HG03159 (cell line): ENCODE results near the gene IL15RA.
"Not testable (repeated sequence)": the region's sequence is repeated elsewhere in the genome, so short reads cannot be mapped to it uniquely, and the experiment has no call there.

Source experiments
- ATAC-seq: cut with Tn5 transposase; IDR thresholded peaks from one replicate; pipeline ENCODE4 v1.9.1; 2021; ENCODE audit warnings: mild to moderate bottlenecking, moderate library complexity; ENCODE audit not compliant: unreplicated experiment

IL15RA gene

GRCh38 chr10:5971315-5971832, 6.0 kb downstream of the IL15RA start:
- ATAC-seq: no peak

- no peak for ATAC-seq
These were observed 6.8 kb downstream of the IL15RA start for GRCh38 chr10:5970527-5970926.

GRCh38 chr10:5970066-5970465, 7.3 kb downstream of the IL15RA start:
- ATAC-seq: no peak

GRCh38 chr10:5968681-5969453, 8.5 kb downstream of the IL15RA start:
- ATAC-seq: no peak

- ATAC-seq: no peak
These were observed 9.2 kb downstream of the IL15RA start for GRCh38 chr10:5968037-5968680.

GRCh38 chr10:5965266-5965665, 12.1 kb downstream of the IL15RA start:
- ATAC-seq: no peak

- ATAC-seq: no peak
These were observed 12.6 kb downstream of the IL15RA start for GRCh38 chr10:5964736-5965135.

GRCh38 chr10:5963591-5963990, 13.8 kb downstream of the IL15RA start:
- ATAC-seq: no peak

- ATAC-seq: no peak
These were observed 14.3 kb downstream of the IL15RA start for GRCh38 chr10:5963071-5963470.

GRCh38 chr10:5962358-5962940, 14.9 kb downstream of the IL15RA start:
- not testable (repeated sequence) for ATAC-seq

- no peak for ATAC-seq
These were observed 15.8 kb downstream of the IL15RA start for GRCh38 chr10:5961405-5962100.

- ATAC-seq: not testable (repeated sequence)
These were observed 16.4 kb downstream of the IL15RA start for GRCh38 chr10:5960973-5961275.

GRCh38 chr10:5960070-5960972, 17.0 kb downstream of the IL15RA start:
- ATAC-seq: no peak

GRCh38 chr10:5959581-5960069, 17.7 kb downstream of the IL15RA start:
- no peak for ATAC-seq

GRCh38 chr10:5959142-5959541, 18.2 kb downstream of the IL15RA start:
- no peak for ATAC-seq

- ATAC-seq: no peak
These were observed 18.7 kb downstream of the IL15RA start for GRCh38 chr10:5958675-5959074.

GRCh38 chr10:5958077-5958476, 19.3 kb downstream of the IL15RA start:
- no peak for ATAC-seq

GRCh38 chr10:5956146-5956936, 21.0 kb downstream of the IL15RA start:
- no peak for ATAC-seq

- ATAC-seq: no peak
These were observed 23.7 kb downstream of the IL15RA start for GRCh38 chr10:5953676-5954075.
